ENCODE measurements around the gene PGA5.

DNA sequence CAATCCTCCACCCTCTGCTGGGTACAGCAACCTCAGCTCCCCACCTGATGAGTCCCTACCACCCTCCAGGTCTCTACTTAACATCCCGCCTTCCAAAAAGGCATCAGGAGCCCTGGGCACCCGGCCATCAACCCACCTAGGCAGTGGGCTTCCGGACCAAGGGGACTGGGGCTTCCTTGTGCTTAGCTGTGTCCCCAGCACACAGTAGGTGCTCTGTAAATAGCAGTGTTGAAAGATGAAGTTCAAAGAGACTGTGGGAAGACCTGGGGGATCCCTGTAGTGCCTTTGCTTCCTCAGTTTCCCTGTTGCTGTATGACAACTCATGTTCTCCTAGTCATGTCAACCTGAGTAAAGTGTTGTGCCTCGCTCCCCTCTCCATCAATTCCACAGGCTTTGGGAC is 33.1 kb downstream of the PGA5 start:
- TF ChIP-seq, protein P1, sequence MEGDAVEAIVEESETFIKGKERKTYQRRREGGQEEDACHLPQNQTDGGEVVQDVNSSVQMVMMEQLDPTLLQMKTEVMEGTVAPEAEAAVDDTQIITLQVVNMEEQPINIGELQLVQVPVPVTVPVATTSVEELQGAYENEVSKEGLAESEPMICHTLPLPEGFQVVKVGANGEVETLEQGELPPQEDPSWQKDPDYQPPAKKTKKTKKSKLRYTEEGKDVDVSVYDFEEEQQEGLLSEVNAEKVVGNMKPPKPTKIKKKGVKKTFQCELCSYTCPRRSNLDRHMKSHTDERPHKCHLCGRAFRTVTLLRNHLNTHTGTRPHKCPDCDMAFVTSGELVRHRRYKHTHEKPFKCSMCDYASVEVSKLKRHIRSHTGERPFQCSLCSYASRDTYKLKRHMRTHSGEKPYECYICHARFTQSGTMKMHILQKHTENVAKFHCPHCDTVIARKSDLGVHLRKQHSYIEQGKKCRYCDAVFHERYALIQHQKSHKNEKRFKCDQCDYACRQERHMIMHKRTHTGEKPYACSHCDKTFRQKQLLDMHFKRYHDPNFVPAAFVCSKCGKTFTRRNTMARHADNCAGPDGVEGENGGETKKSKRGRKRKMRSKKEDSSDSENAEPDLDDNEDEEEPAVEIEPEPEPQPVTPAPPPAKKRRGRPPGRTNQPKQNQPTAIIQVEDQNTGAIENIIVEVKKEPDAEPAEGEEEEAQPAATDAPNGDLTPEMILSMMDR (IDR thresholded peaks at IDR 0.05) = no peak
- TF ChIP-seq POLR2A (IDR thresholded peaks at IDR 0.05) = no peak

Data from esophagus squamous epithelium (tissue), 4 donors.